Measurements from ENCODE around the gene TMEM131. TPM values are rescaled to one million over a fixed set of nuclear protein-coding genes. Genes with fewer than 3 reads are reported as not detected.
"Not testable (repeated sequence)": the region's sequence is repeated elsewhere in the genome, so short reads cannot be mapped to it uniquely, and the experiment has no call there.

The TMEM131 gene
- total and polyA plus RNA-seq, 7 donors = 7.7 to 33.3 (median 20.1) TPM

- DNase-seq (no peak), ATAC-seq (no peak)
- 80 to 95% (median 84%) methylated on average over 5 of the region's 5 CpGs for WGBS, 3 donors
- Histone ChIP-seq H3K27me3 (ENCODE audit: insufficient read depth in 3 of 3, low read length in 2 of 3) (no peaks in the 10 kb centered on the region), H3K4me3 (no peak overlapping the region), H3K36me3 (ENCODE audit: insufficient read depth in 1 of 2, low read depth in 1 of 2) (no peaks in the 10 kb centered on the region), H3K9me3 (no peaks in the 10 kb centered on the region), H3K4me1 (peaks cover 22% of the 10 kb centered on the region), H3K27ac (no peak overlapping the region)
- no peak for TF ChIP-seq CTCF (IDR thresholded peaks at IDR 0.05)
- intact Hi-C loops (cut with DNase I) = no loop called here
Observed at GRCh38 chr2:97851172-97851571, 144.6 kb downstream of the TMEM131 start.

DNA sequence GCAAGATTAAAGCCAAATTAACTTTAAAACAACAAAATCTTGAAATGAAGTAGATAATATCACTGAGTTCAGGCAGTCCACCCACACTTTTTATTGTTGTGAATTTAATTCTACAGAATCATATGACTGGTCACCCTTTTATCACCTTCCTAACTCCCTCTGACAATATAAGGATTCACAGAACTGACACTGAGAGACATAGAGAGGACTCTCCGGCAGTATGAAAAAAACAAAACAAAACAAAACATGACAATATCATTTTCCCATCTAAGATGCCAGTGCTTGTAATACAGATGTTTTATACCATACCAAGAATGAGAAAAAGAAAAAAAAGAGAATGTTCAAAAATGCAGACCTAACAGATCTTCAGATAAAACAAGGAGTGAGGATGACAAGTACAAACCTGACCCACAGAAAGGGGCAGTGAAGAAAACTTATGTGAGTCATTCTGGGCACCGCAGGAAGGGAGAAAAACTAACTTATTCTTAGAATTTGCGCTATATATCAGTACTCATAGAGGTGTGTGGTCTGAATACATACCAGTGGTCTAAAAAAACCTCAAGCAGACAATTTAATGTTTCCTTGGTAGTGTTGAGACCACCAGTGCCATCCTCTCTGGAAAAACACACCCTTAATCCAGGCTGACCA, 145.7 kb downstream of the TMEM131 start:
- H3K9me3 ChIP-seq = no peaks in the 10 kb centered on the region
- no peaks in the 10 kb centered on the region for H3K36me3 ChIP-seq (ENCODE audit: insufficient read depth in 1 of 2, low read depth in 1 of 2)
- H3K4me1 ChIP-seq = peaks cover 27% of the 10 kb centered on the region
- WGBS, 3 donors = 76 to 90% (median 87%) methylated on average over 3 of the region's 3 CpGs
- no peak for DNase-seq
- ATAC-seq = peak in 1 of 4 donors; percentile 47
- H3K27ac ChIP-seq = peak overlapping the region; percentile 47
- TF ChIP-seq CTCF (IDR thresholded peaks at IDR 0.05) = no peak
- no peaks in the 10 kb centered on the region for H3K27me3 ChIP-seq (ENCODE audit: insufficient read depth in 3 of 3, low read length in 2 of 3)
- no peak overlapping the region for H3K4me3 ChIP-seq
- intact Hi-C loops (cut with DNase I) = no loop called here

- no peak for TF ChIP-seq CTCF (IDR thresholded peaks at IDR 0.05)
- DNase-seq (no peak), ATAC-seq (no peak)
- no peaks in the 10 kb centered on the region for H3K36me3 ChIP-seq (ENCODE audit: insufficient read depth in 1 of 2, low read depth in 1 of 2)
- no peak overlapping the region for H3K4me3 ChIP-seq
- H3K27ac ChIP-seq = no peak overlapping the region
- intact Hi-C loops (cut with DNase I) = no loop called here
- H3K9me3 ChIP-seq = no peaks in the 10 kb centered on the region
- WGBS, 3 donors = 79 to 81% (median 80%) methylated on average over 1 of the region's 1 CpG
- H3K27me3 ChIP-seq (ENCODE audit: insufficient read depth in 3 of 3, low read length in 2 of 3) = no peaks in the 10 kb centered on the region
- H3K4me1 ChIP-seq = peaks cover 36% of the 10 kb centered on the region
Observed at GRCh38 chr2:97848306-97848705, 147.4 kb downstream of the TMEM131 start.

DNA sequence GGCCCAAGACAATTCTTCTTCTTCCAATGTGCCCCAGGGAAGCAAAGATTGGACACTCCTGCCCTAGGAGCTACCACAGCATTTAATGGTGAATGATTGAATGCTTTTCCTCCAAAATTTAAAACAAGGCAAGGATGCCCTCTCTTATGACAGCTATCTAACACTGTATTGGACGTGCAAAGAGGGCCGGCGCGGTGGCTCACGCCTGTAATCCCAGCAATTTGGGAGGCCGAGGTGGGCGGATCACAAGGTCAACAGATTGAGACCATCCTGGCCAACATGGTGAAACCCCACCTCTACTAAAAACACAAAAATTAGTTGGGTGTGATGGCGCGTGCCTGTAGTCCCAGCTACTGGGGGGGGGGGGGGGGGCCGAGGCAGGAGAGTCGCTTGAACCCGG, 149.0 kb downstream of the TMEM131 start:
- ATAC-seq; H3K36me3 ChIP-seq (ENCODE audit: insufficient read depth in 1 of 2, low read depth in 1 of 2); H3K4me3 ChIP-seq; DNase-seq; H3K9me3 ChIP-seq; H3K27ac ChIP-seq; H3K27me3 ChIP-seq (ENCODE audit: insufficient read depth in 3 of 3, low read length in 2 of 3); intact Hi-C loops (cut with DNase I): not testable (repeated sequence)
- WGBS, 3 donors = 96 to 98% (median 97%) methylated on average over 10 to 12 of the region's 12 CpGs
- H3K4me1 ChIP-seq = peaks cover 35% of the 10 kb centered on the region

- Histone ChIP-seq H3K9me3 (no peaks in the 10 kb centered on the region), H3K4me1 (peaks cover 26% of the 10 kb centered on the region), H3K36me3 (ENCODE audit: insufficient read depth in 1 of 2, low read depth in 1 of 2) (peaks cover 0 to 9% of the 10 kb centered on the region in 2 donors), H3K4me3 (no peak overlapping the region), H3K27ac (no peak overlapping the region), H3K27me3 (ENCODE audit: insufficient read depth in 3 of 3, low read length in 2 of 3) (no peaks in the 10 kb centered on the region)
- intact Hi-C loops (cut with DNase I) = no loop called here
- no peak for DNase-seq
- 80 to 91% (median 81%) methylated on average over 6 of the region's 6 CpGs for WGBS, 3 donors
- ATAC-seq = no peak
- no peak for TF ChIP-seq CTCF (IDR thresholded peaks at IDR 0.05)
Observed at GRCh38 chr2:97845818-97846217, 149.9 kb downstream of the TMEM131 start.

All from psoas muscle (tissue), 8 donors.